Activated naive CD4-positive, alpha-beta T cell treated with Interleukin-2 at 50 U/mL for 16 hours (primary cell): ENCODE data around the gene NAP1L4.
"Not testable (repeated sequence)": the region's sequence is repeated elsewhere in the genome, so short reads cannot be mapped to it uniquely, and the experiment has no call there.

Experiments
- DNase-seq: peaks from one replicate; pipeline ENCODE4 v3.0.0-alpha.2; 2020

The NAP1L4 gene

DNA sequence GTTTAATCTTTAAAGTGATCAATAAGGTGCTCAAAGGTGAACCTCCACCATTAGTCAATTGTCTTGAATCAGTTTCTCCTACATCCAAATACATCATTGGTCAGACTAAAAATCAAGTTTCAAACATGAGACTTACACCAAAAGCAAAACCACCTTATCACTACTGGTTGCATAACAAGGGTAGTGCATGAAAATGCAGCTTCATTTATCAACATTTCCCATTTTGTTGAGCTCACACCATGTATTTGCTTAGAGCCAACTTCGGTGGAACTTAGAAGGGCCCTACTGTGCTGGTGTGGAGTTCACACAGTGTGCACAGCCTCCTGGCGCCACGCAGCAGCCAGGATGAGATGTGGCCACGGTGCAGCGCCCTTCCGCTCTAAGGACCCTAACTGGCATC is 39.8 kb downstream of the NAP1L4 start:
- DNase-seq: no peak

DNA sequence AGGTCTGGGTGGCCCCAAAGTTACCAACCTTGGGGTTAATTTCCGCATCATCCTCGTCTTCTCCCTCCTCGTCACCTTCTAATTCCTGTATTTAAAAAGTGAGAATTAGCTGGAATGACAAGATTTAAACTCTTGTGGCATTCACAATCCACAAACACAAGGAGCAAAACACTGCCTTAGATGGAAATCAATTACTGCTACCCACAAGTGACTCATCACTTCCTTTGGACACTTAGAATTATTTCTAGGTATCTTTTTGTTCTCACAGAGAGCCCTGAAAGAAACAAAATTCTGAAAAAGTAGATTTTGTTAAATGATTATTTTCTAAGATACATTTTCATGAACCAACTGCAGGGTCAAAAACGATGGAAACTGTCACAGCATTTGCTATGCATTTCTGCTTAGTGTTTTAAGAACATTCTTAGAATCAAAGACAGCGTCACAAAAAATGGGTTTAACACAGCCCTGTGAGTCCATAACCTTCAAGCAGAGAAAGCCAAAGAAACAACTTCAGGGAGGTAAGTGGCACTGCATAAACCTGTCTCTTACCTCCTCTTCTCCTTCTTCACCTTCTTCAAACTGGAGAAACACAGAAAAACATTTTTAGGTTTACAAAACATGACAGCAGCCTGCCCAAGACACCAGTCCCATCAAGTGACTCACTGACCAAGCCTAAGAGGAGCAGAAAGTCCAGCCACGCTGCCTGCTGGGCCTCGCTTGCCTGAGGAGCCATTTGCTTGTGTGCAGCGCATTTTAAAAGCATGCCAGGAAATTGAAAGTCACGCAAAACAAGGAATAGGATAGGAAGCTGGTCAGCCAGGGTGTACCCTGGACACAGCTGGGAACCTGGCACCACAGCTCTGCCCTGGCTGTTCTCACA is 40.7 kb downstream of the NAP1L4 start:
- no peak for DNase-seq

DNA sequence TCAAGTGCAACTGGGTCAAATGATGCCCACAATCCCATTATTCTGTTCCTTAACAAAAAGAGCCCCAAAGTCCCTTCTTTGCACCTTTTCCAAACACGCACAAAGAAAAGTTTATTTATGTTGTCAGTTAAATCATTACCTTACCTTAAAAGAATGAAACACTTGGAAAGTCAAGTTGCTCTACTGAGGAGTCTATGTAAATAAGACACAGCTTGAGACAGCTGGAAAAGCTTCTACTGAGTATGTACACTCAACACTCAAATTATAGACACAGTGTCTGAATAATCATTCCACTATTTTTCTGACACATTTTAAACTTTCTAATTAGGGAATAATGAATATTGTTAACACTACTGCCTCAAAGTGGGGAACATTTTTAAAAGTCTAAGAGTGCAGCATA is 41.3 kb downstream of the NAP1L4 start:
- no peak for DNase-seq

DNA sequence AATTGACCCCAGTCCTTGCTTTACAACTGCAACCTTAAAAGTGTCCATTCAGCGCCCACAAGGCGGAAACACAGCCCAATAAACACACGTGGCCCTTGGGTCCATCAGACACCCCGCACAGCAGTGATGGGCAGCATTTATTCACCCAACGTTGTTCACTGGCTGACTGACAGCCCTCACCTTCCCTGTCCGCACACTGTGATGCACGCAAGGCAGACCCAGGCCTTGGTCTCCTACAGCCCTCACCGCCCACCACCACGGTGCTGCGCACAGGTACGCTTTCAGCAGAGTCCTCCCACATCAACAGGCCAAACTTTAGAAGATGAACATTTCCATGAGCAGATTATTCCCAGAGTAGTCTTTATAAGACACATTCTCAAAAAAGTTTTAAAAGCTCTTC is 42.2 kb downstream of the NAP1L4 start:
- no peak for DNase-seq

DNA sequence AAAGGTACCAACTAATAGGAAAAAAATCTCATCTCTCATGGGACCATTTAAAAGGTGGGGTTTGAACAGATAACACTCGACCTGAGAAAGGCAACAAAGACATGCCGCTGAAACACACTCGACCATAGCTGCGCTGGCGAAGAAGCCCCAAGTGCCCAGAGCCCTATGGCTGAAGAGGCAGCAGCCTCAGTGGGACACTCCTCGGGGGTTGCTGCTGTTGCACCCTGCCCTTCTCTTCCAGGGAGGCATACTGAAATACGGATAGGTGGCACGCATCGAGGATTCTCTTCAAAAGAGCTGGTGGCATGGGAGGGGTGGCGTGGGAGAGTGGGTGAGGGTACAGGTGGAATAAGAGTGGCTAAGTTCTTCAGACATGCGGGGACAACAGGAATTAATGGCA is 44.4 kb downstream of the NAP1L4 start:
- DNase-seq: no peak

DNA sequence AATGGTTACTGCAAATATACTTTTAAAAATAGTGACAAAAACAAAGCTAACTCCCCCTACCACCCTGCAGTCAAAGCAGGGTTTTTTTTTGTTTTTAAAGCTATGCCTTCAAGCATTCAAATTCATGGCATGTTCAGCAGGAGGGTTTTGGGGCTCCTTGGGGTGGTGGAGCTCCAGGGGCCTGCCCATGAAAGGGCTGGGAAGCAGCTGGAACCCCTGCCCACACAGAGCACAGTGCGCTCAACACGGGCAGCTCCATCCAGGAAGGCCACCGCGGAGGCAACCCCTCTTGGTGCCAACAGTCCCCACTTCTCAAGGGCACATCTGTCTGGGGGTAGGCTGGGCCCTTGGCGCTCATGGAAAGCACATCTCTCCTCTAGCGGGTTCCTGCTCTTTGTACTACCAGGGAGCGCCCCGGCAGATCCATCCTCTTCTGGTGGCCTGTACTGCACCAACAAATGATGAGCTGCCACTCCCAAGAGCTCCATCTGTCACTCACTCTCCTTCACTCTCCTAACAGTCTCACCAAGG is 46.3 kb downstream of the NAP1L4 start:
- no peak for DNase-seq

DNA sequence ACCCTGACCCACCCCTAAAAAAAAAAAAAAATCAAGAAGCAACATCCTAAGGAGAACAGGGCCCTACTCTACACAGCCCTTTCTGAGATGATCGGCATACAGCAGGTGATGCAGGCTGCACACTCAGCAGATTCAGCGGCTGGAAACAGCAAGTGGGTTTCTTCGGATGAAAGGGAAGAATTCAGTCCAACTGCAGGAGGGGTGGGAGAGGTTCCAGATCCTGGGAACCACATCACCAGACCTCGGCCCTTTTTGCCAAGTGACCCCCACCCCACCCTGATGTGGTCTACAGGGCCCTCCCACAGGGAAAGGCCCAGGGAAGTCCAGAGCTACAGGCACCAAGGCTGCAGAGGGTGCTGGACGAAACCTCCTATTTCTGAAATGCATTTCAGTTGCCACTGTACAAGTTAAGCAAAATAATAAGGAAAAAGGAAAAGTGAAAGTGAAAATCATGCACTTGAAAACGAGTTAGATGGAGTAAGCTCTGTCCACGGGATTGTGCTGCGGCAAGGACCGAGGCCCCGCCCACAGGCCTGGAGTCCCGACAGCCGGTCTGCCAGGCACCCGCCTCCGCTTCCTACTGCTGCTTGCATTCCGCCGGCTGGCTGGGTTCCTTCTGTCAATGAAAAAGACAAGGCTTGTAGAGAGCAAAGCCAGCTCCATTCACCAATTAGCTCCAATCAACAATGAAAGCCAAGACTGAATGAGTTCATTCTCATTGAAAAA is 46.9 kb downstream of the NAP1L4 start:
- DNase-seq: peak; percentile 46

DNA sequence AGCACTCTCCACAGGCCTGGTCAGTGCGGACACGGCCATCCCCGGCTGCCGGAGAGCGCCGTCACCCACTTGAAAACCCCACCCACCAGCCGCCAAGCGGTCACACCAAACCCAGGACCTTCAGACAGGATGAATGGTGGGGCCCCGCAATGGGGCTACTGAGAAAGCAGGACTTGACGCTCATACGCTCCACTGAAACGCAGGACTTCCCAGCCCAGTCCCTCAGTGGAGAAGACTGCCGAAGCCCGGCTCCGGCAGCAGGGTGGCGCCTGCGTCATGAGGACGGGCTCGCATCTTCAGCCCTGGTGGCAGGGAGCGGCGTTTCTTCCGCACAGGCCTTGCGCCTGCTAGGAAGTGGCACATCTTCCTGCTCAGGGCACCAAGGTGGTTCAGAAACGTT is 47.6 kb downstream of the NAP1L4 start:
- no peak for DNase-seq

DNA sequence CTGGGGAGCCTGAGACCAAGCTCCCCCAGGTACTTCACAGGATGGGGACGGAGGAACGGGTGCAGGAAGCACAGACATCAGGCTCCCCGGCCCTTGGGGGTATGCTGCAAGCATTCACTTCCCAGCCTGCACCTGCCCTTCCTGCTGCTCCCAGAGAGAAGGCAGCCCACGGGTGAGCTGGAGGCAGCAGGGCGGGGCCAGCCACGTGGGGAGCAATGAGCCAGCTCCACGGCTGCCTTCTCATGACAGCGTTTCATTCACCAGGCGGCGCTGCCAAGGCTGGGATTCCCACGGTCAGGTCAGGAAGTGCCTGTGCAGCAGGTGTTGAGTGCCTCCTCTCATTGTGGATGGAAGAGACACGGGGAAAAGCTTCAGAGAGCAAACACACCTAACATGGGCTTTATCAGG is 48.4 kb downstream of the NAP1L4 start:
- DNase-seq: no peak

DNA sequence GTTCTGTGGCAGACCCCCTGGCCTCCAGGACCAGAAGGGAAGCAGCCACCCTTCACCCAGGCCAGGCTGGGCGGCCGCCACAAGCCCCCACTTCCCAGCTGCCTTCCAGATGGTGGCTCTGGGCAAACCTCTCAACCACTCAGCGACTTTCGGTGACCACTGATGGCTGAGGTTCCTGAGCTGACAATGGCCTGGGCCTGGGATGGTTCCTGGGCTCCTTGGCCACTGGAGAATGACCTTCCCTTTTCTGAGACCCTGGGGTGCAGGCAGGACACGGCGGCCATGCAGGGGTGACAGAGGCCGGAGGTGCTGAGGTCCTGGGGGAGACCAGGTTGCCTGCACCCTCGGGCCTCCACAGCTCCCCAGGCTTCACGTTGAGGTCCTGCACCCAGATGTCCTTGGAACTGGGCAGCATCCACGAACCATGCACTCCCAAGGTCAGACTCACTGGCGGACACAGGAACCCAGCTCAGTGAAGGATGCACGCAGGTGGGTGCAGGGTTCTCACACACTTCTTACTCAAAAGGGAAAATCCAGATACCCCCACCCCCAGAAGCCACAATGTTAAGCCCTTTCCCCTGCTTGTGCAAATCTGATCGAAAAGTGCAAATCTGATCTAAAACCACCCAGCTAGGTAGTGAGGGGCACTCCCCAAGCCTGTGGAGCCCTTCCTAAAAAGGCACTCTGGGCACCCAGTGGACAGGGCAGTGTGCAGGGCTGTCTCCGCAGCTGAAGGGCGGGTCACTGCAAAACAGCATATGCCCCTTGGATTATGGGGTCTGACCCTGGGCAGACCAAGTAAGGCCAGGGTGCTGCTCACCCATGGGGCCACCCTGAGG is 49.0 kb downstream of the NAP1L4 start:
- DNase-seq: no peak

DNA sequence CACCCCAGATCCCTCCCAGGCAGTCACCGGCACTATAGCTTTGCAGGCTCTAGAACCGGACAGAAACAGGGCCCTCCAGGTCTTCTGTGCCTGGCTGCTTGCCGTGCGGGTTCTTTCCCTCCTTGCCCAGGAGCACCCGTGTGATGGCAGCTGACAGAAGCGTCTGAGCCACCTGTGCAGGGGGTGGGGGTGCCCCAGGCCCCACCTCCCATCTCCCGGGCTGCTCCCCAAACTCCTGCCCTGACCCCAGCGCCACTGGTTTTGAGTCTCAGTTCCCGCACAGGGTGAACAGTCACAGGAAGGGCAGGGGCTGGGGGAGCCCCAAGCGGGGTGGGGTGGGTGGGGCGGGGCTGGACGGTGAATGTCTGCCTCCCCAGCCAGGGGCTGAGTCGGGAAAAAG is 49.7 kb downstream of the NAP1L4 start:
- DNase-seq: no peak

DNA sequence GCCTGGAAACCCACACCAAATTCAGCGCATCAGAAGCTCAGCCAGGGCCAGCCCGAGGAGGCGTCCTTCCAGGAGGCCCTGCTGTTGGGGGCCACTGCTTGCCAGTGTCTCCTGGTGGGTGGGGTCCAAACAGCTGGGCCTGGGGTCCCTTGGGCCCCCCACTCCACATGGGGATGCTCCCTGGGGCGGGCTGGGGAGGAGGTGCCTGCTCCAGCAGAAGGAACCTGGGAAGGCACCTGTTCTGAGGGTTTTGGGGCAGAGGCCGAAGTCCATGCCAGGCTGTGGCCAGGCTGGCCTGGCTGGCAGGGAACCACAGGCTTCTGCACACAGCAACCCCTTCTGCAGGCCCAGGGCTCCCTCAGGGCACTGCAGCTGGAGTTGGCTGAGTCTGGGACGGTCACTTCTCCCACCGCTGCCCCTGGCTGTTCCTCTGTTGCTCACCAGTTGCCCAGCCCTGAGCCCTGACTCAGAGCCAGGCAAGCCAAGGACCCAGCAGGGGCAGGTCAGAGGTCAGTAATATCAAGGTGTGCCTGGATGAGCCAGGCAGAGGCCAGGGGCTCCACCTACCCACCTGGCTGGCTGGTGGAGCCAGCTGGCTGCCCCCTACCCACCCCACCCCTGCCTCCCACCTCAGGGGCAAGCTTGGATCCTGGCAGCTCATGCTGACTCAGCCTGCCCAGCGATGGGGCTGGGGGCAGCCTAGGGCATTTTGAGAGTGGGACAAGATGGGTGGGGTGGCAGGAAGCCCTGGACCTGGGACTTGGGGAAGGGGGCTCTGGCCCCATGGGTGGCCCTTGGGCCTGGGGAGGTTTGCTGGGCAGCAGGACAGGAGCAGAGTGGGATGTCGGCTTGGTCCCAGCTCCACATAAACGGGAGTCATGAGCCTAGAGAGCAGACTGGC is 51.0 kb downstream of the NAP1L4 start:
- no peak for DNase-seq

DNA sequence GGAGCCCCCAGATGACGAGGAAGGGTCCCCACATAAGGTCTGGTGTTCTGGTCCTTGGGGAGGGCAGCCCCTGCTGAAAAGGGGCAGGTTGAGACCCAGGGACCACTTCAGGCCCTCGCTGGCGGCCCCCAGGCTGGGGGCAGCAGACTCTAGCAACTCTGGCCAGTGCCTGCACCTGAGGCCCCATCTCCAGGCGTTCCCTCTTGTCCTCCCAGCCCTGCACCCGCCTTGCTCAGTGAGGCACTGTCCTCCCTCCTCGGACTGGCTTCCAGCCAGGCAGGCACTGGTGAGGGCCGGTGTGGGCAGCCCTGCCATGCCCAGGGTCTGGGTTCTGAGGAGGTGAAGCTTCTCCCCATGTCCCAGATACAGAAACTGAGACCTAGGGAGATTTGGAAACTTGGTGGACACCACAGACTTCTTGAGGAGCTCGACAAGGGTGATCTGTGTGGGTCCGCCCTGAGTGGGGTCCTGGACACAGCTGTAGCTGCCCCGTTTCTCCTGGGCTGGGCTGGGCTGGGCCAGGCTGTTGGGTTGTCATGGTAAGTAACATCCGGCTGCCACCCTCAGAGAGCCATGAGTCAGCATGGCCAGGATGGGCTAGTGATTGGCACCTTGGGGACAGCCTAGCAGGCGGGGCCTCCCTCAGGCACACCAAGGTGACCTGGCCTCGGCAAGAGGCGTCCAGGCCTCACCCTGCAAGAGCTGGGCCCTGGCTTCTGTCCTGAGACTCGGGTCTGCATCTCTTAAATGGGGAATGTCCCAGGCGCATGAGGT is 51.8 kb downstream of the NAP1L4 start:
- DNase-seq: peak; percentile 43

DNA sequence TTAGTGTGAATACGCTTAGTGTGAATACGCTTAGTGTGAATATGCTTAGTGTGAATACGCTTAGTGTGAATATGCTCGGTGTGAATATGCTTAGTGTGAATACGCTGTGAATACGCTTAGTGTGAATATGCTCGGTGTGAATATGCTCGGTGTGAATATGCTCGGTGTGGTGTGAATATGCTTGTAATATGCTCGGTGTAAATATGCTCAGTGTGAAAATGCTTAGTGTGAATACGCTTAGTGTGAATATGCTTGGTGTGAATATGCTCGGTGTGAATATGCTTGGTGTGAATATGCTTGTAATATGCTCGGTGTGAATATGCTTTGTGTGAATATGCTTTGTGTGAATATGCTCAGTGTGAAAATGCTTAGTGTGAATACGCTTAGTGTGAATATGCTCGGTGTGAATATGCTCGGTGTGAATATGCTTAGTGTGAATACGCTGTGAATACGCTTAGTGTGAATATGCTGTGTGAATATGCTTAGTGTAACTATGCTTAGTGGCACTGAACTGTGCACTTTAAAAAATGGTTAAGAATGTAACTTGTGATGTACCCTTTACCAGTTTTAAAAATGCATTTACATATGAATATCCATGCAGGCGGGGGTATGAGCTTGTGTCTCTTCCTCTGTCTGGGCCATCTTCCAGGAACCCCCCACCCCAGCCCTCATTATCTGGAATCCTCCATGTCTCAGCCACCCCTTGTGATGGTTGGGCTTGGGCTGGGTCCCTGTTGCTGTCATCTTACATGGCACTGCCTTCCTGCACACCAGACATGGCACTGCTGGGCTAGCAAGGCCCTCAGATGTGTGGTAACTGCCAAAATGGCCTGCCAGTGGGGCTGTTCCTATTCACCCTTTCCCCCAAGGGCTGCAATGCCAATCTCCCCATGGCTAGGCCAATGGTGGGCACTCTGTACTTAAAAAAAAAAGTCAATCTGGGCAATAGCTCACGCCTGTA is 53.4 kb downstream of the NAP1L4 start:
- not testable (repeated sequence) for DNase-seq

DNA sequence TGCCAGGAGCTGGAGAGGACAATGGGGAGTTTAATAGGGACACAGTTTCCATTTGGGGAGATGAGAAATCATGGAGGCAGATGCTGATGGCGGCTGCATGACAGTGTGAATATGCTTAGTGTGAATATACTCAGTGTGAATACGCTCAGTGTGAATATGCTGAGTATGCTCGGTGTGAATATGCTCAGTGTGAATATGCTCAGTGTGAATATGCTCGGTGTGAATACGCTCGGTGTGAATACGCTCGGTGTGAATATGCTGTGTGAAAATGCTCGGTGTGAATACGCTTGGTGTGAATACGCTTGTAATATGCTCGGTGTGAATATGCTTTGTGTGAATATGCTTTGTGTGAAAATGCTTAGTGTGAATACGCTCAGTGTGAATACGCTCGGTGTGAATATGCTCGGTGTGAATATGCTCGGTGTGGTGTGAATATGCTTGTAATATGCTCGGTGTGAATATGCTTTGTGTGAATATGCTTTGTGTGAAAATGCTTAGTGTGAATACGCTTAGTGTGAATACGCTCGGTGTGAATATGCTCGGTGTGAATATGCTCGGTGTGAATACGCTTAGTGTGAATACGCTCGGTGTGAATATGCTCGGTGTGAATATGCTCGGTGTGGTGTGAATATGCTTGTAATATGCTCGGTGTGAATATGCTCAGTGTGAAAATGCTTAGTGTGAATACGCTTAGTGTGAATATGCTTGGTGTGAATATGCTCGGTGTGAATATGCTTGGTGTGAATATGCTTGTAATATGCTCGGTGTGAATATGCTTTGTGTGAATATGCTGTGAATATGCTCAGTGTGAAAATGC is 54.3 kb downstream of the NAP1L4 start:
- DNase-seq: not testable (repeated sequence)

DNA sequence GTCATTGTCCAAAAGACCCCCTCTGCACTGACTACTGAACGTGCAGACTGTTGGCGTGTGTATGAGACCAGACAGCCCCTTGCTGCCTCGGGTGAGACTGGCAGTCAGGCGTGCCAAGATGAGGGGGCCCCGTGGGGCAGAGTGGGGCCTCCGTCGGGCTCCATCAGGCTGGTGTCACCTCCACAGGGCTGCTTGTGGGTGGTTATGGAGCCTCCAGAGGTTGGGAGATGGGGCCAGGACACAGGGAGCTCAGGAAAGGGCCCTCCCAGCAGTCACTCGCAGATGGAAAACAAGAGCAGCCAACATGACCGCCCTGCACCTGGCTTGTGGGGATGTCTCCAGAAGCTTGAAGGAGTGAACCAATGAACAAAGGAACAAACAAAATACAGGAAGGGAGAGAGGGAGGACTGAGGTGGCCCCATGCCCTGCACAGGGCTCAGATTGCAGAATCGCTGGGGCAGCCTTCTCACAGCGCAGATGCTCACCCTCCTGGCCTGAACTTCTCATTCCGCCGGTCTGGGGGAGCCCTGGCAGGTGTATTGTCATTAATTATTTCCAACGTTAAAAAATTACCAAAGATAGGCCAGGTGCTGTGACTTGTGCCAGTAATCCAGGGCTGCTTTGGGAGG is 57.4 kb downstream of the NAP1L4 start:
- no peak for DNase-seq

DNA sequence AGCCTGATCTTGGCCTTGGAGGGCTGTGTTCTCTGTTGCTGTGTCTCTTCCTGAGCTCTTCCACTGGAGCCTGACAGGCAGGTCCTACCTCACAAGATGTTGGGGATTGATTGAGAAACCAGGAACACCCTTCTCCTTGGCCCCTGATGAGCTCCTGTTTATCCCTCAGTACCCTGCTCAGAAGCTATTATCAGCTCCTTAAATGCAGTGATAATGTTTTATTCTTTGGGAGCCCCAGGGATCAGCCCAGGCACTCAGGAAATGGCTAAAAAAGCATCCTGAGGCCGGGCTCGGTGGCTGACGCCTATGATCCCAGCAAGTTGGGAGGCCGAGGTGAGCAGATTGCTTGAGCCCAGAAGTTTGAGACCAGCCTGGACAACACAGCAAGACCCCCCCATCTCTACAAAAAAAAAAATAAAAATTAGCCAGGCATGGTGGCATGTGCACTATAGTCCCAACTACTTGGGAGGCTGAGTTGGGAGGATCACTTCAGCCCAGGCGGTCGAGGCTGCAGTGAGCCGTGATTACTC is 58.0 kb downstream of the NAP1L4 start:
- DNase-seq: no peak

DNA sequence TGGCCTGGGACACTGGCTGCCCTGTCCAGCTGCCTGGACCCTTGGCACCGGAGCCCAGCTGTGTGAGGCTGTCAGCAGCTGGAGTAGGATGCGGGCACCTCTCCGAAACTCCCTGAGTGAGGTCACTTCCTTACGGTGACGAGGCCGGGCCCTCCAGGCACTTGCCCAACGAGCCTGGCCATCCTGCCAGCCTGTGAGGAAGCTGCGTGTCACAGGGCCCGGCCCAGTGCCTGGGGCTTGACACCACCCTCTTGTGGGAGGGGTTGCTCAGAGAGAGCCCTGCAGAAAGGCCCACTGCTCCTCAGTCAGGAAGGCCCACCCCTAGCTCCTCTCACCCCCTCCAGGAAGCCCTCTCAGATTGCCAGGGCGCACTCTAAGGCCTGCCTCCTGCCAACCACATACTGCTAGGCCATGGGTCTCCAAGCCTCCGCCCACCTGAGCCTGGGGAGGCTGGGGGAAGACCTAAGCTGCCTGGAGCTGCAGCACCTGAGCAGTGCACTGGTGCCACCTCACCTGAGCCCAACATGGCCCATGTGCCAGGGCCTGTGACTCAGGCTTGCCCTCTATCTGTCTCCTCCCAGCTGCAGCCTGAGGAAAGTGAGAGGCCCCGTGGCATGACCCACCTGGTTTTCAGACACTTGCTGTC is 58.6 kb downstream of the NAP1L4 start:
- DNase-seq: peak; percentile 53
